ENCODE data around the gene HYOU1. TPM values are rescaled to one million over a fixed set of nuclear protein-coding genes. Genes with fewer than 3 reads are reported as not detected.

Gene HYOU1
- total and polyA plus RNA-seq, 2 experiments from 2014 or later: 122 to 168 TPM

- Histone ChIP-seq H3K79me2 (peaks cover 62% of the 10 kb centered on the region), H3K9me3 (ENCODE audit: low read depth) (no peaks in the 10 kb centered on the region), H3K36me3 (replicated peaks; ENCODE audit: insufficient read depth, low read depth) (no peaks in the 10 kb centered on the region), H3K4me1 (ENCODE audit: insufficient read depth) (peaks cover 27% of the 10 kb centered on the region), H2AFZ (no peak overlapping the region), H3K4me3 (no peak overlapping the region), H3K27me3 (no peaks in the 10 kb centered on the region), H3K27ac (peak overlapping the region; percentile 86), H4K20me1 (ENCODE audit: insufficient read depth, poor library complexity, severe bottlenecking) (peaks cover 7% of the 10 kb centered on the region), H3K4me2 (peak overlapping the region; percentile 87), H3K9me2 (replicated peaks; ENCODE audit: insufficient read depth) (no peaks in the 10 kb centered on the region)
- WGBS (ENCODE audit: low lambda C conversion rate, missing lambda C conversion rate): 88% methylated on average over 14 of the region's 14 CpGs
- no peak for DNase-seq (ENCODE audit: low spot score)
- TF ChIP-seq EZH2 (IDR thresholded peaks at IDR 0.05; ENCODE audit: borderline replicate concordance) (no peak), CTCF (IDR thresholded peaks at IDR 0.05; ENCODE audit: poor library complexity) (no peak), EZH2phosphoT487 (IDR thresholded peaks at IDR 0.05; ENCODE audit: low read depth, severe bottlenecking, unreplicated experiment) (no peak)
Observed at GRCh38 chr11:119016216-119017009, 40.6 kb downstream of the HYOU1 start.

GRCh38 chr11:119015054-119015611 lies 41.9 kb downstream of the HYOU1 start:
- WGBS (ENCODE audit: low lambda C conversion rate, missing lambda C conversion rate): 74% methylated on average over 8 of the region's 8 CpGs
- H3K79me2 ChIP-seq: peaks cover 50% of the 10 kb centered on the region
- peaks cover 19% of the 10 kb centered on the region for H3K4me1 ChIP-seq (ENCODE audit: insufficient read depth)
- H2AFZ ChIP-seq: no peak overlapping the region
- no peak overlapping the region for H3K4me2 ChIP-seq
- H3K9me2 ChIP-seq (replicated peaks; ENCODE audit: insufficient read depth): no peaks in the 10 kb centered on the region
- TF ChIP-seq CTCF (IDR thresholded peaks at IDR 0.05; ENCODE audit: poor library complexity): peak; percentile 19
- no peak for TF ChIP-seq EZH2 (IDR thresholded peaks at IDR 0.05; ENCODE audit: borderline replicate concordance)
- H3K36me3 ChIP-seq (replicated peaks; ENCODE audit: insufficient read depth, low read depth): no peaks in the 10 kb centered on the region
- H4K20me1 ChIP-seq (ENCODE audit: insufficient read depth, poor library complexity, severe bottlenecking): peaks cover 7% of the 10 kb centered on the region
- no peaks in the 10 kb centered on the region for H3K27me3 ChIP-seq
- no peaks in the 10 kb centered on the region for H3K9me3 ChIP-seq (ENCODE audit: low read depth)
- peak; percentile 29 for DNase-seq (ENCODE audit: low spot score)
- H3K27ac ChIP-seq: no peak overlapping the region
- no peak overlapping the region for H3K4me3 ChIP-seq

- Histone ChIP-seq H3K27ac (no peak overlapping the region), H3K27me3 (no peaks in the 10 kb centered on the region), H3K9me3 (ENCODE audit: low read depth) (no peaks in the 10 kb centered on the region), H3K4me3 (no peak overlapping the region), H3K36me3 (replicated peaks; ENCODE audit: insufficient read depth, low read depth) (no peaks in the 10 kb centered on the region), H3K79me2 (peaks cover 42% of the 10 kb centered on the region), H4K20me1 (ENCODE audit: insufficient read depth, poor library complexity, severe bottlenecking) (peaks cover 7% of the 10 kb centered on the region), H2AFZ (no peak overlapping the region), H3K9me2 (replicated peaks; ENCODE audit: insufficient read depth) (no peaks in the 10 kb centered on the region), H3K4me1 (ENCODE audit: insufficient read depth) (peaks cover 12% of the 10 kb centered on the region), H3K4me2 (no peak overlapping the region)
- TF ChIP-seq EZH2 (IDR thresholded peaks at IDR 0.05; ENCODE audit: borderline replicate concordance): no peak
- no peak for TF ChIP-seq CTCF (IDR thresholded peaks at IDR 0.05; ENCODE audit: poor library complexity)
- no peak for TF ChIP-seq EZH2phosphoT487 (IDR thresholded peaks at IDR 0.05; ENCODE audit: low read depth, severe bottlenecking, unreplicated experiment)
- DNase-seq (ENCODE audit: low spot score): no peak
- 94% methylated on average over 17 of the region's 17 CpGs for WGBS (ENCODE audit: low lambda C conversion rate, missing lambda C conversion rate)
Observed at GRCh38 chr11:119014209-119014924, 42.6 kb downstream of the HYOU1 start.
